ENCODE measurements around the gene AK5.

GRCh38 chr1:77509051-77509492 lies 227.3 kb downstream of the AK5 start:
- TF ChIP-seq CTCF (IDR thresholded peaks at IDR 0.05; ENCODE audit: low read depth, low read length, poor library complexity, severe bottlenecking) (no peak), EZH2phosphoT487 (IDR thresholded peaks at IDR 0.05; ENCODE audit: borderline replicate concordance, low read length) (no peak)
